AG04449 (cell line): Measurements from ENCODE around the gene FUBP1.
A peak's percentile ranks its signal among the peaks of the same experiment; 100 is the strongest.
"Not testable (repeated sequence)": the region's sequence is repeated elsewhere in the genome, so short reads cannot be mapped to it uniquely, and the experiment has no call there.

ENCODE experiments used
- CTCF ChIA-PET: fragments of 350-600 bp; formaldehyde crosslinking; extraction: SDS; loops from one replicate; lab custom pipeline; 2021; ENCODE audit warnings: antibody characterized with exemption; lab: Yijun Ruan, JAX
- POLR2A ChIA-PET: fragments of 400-600, 350-600 bp; formaldehyde crosslinking; extraction: SDS; loops from one replicate; lab custom pipeline; 2020; ENCODE audit warnings: antibody characterized with exemption, inconsistent platforms; lab: Yijun Ruan, JAX
- DNase-seq: peaks from one replicate; pipeline ENCODE4 v3.0.0-alpha.2; 2010; ENCODE audit warnings: low read depth, low spot score
- H3K4me3 ChIP-seq: 2 replicates; pipeline ENCODE4 v1.5.1; 2011; ENCODE audit warnings: low read depth, mild to moderate bottlenecking, control low read depth, low read length
- CTCF ChIP-seq: IDR thresholded peaks from one replicate; pipeline ENCODE4 v1.5.1; 2011; ENCODE audit warnings: mild to moderate bottlenecking, moderate library complexity, low read length, control low read depth, inconsistent platforms; ENCODE audit not compliant: insufficient read depth; ENCODE audit errors: missing control alignments

Gene FUBP1

GRCh38 chr1:77978969-77979876 lies at the start of gene FUBP1:
Gene FUBP1, minus strand, starts transcription at chr1:77979072. Its CDS starts 68 bp downstream, at chr1:77979004.
- DNase-seq = peak; percentile 96
- peak within 1 kb of the TSS; percentile 95 for H3K4me3 ChIP-seq
- peak; percentile 78 for TF ChIP-seq CTCF
- POLR2A ChIA-PET = interaction anchor here (0.6 to 4.5 kb wide), 13 partner anchors 11 to 200 kb away, joined by 3 to 55 read pairs (median 3); partner anchors contain the start of genes DNAJB4 and MIGA1
- CTCF ChIA-PET = interaction anchor here (0.6 to 4.4 kb wide), 13 partner anchors 9 to 628 kb away, joined by 3 to 43 read pairs (median 5); partner anchors contain the start of gene DNAJB4

GRCh38 chr1:78021134-78021533 lies 42.3 kb upstream of the FUBP1 start:
- POLR2A ChIA-PET = interaction anchor here (1.2 kb wide), 1 partner anchor 83 kb away, joined by 3 read pairs; no protein-coding TSS in a partner anchor
- CTCF ChIA-PET, DNase-seq, H3K4me3 ChIP-seq: not testable (repeated sequence)

GRCh38 chr1:78019024-78019423 lies 40.2 kb upstream of the FUBP1 start:
- CTCF ChIA-PET = interaction anchor here (0.8 to 1.4 kb wide), 2 partner anchors 20 to 96 kb away, joined by 4 to 5 read pairs; no protein-coding TSS in a partner anchor
- no peak for DNase-seq
- no peak overlapping the region for H3K4me3 ChIP-seq
- TF ChIP-seq CTCF = no peak
- POLR2A ChIA-PET = no interaction called here

DNA sequence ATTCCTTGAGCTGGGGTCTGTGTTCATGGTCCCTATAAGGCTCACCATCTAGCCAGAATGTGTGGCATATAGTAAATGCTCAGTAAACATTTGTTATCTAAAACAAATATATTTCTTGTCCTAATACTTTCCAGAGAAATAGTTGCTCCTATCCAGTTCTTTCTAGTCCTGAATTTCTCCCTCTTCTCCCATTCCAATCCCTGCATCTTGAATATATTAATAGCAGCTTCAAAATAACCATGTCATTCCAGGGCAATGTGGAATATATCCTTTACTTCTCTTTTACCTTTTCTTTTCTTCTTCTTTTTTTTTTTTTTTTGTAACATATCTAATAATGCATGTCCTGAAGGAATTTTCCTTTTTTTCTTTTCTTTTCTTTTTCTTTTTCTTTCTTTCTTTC lies 36.3 kb upstream of the FUBP1 start:
- ChIA-PET POLR2A (interaction anchor here (1.3 kb wide), 2 partner anchors 9 to 10 kb away, joined by 3 to 5 read pairs; partner anchors contain the start of gene DNAJB4), CTCF (interaction anchor here (1.4 kb wide), 1 partner anchor 99 kb away, joined by 4 read pairs; no protein-coding TSS in a partner anchor)
- no peak overlapping the region for H3K4me3 ChIP-seq
- TF ChIP-seq CTCF = no peak
- no peak for DNase-seq

GRCh38 chr1:78011050-78011449 lies 32.2 kb upstream of the FUBP1 start:
- DNase-seq = no peak
- no peak for TF ChIP-seq CTCF
- H3K4me3 ChIP-seq = no peak overlapping the region
- ChIA-PET POLR2A (interaction anchor here (0.7 to 1.8 kb wide), 2 partner anchors 33 to 85 kb away, joined by 3 to 5 read pairs; partner anchors contain the start of gene FUBP1), CTCF (interaction anchor here (1.8 kb wide), 1 partner anchor 103 kb away, joined by 5 read pairs; no protein-coding TSS in a partner anchor)

DNA sequence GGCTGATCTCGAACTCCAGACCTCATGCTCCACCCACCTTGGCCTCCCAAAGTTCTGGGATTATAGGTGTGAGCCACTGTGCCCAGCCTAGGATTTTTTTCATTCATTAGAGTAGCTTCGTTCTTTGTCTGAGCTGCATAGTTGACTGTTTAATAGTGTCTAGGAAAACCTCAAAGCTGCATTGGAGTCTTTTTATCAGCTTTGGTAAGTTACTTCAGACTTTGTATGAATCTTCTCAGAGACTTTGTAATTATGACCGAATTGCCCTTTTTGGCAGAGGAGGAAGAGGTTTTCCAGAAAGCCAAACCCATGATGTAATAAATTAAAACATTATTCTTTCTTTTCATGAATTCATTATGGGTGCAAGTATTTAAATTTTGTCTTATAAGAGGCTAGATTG lies 31.0 kb upstream of the FUBP1 start:
- peak overlapping the region; percentile 10; the same call in 1 of the 2 replicates for H3K4me3 ChIP-seq
- no peak for TF ChIP-seq CTCF
- POLR2A ChIA-PET = interaction anchor here (1.0 to 1.8 kb wide), 2 partner anchors 31 to 105 kb away, joined by 3 to 5 read pairs; partner anchors contain the start of gene FUBP1
- CTCF ChIA-PET = interaction anchor here (1.0 to 1.8 kb wide), 2 partner anchors 13 to 104 kb away, joined by 3 to 5 read pairs; no protein-coding TSS in a partner anchor
- DNase-seq = no peak
